A673 (cell line): ENCODE results near the gene CALML4.

Source experiments
- CTCF ChIP-seq: fragments of 300-800, 200-600 bp; sonication (generic); conservative IDR thresholded peaks from 2 replicates; pipeline ENCODE4 v1.5.1; 2017; ENCODE audit warnings: low read depth, mild to moderate bottlenecking, antibody characterized with exemption, low read length, moderate library complexity, mixed read lengths
- EZH2 ChIP-seq: fragments of 200-600 bp; sonication (generic); IDR thresholded peaks from 2 replicates; pipeline ENCODE4 v1.6.1; 2017; ENCODE audit warnings: borderline replicate concordance, low read depth, mild to moderate bottlenecking, mixed read lengths, antibody characterized with exemption, low read length; ENCODE audit not compliant: poor library complexity, severe bottlenecking

- TF ChIP-seq CTCF (no peak), EZH2 (no peak)
Measured at GRCh38 chr15:68228143-68228970, 23.2 kb upstream of the CALML4 start.
